ENCODE data around the gene COL21A1.

Gene COL21A1

GRCh38 chr6:56047931-56048540, 199.3 kb downstream of the COL21A1 start:
- H3K4me3 ChIP-seq (ENCODE audit: low read depth, low read length), result no peak overlapping the region
- in situ Hi-C loops (cut with HindIII; ENCODE audit: low sequenced_read_pairs), result no loop called here
- no peak for TF ChIP-seq CTCF (IDR thresholded peaks at IDR 0.05; ENCODE audit: low read depth, low read length, missing control alignments)
- DNase-seq (ENCODE audit: low read depth), result no peak

GRCh38 chr6:56046576-56046975, 200.8 kb downstream of the COL21A1 start:
- no peak for TF ChIP-seq CTCF (IDR thresholded peaks at IDR 0.05; ENCODE audit: low read depth, low read length, missing control alignments)
- in situ Hi-C loops (cut with HindIII; ENCODE audit: low sequenced_read_pairs), result no loop called here
- peak; percentile 85 for DNase-seq (ENCODE audit: low read depth)
- no peak overlapping the region for H3K4me3 ChIP-seq (ENCODE audit: low read depth, low read length)

GRCh38 chr6:56043761-56044160, 203.6 kb downstream of the COL21A1 start:
- no peak for DNase-seq (ENCODE audit: low read depth)
- no peak overlapping the region for H3K4me3 ChIP-seq (ENCODE audit: low read depth, low read length)
- in situ Hi-C loops (cut with HindIII; ENCODE audit: low sequenced_read_pairs), result no loop called here
- no peak for TF ChIP-seq CTCF (IDR thresholded peaks at IDR 0.05; ENCODE audit: low read depth, low read length, missing control alignments)

- in situ Hi-C loops (cut with HindIII; ENCODE audit: low sequenced_read_pairs), result no loop called here
- no peak overlapping the region for H3K4me3 ChIP-seq (ENCODE audit: low read depth, low read length)
- DNase-seq (ENCODE audit: low read depth), result no peak
- no peak for TF ChIP-seq CTCF (IDR thresholded peaks at IDR 0.05; ENCODE audit: low read depth, low read length, missing control alignments)
Observed at GRCh38 chr6:56043076-56043475, 204.3 kb downstream of the COL21A1 start.

GRCh38 chr6:56041591-56041990, 205.8 kb downstream of the COL21A1 start:
- TF ChIP-seq CTCF (IDR thresholded peaks at IDR 0.05; ENCODE audit: low read depth, low read length, missing control alignments), result no peak
- no peak overlapping the region for H3K4me3 ChIP-seq (ENCODE audit: low read depth, low read length)
- in situ Hi-C loops (cut with HindIII; ENCODE audit: low sequenced_read_pairs), result no loop called here
- DNase-seq (ENCODE audit: low read depth), result no peak

- in situ Hi-C loops (cut with HindIII; ENCODE audit: low sequenced_read_pairs), result no loop called here
- TF ChIP-seq CTCF (IDR thresholded peaks at IDR 0.05; ENCODE audit: low read depth, low read length, missing control alignments), result no peak
- DNase-seq (ENCODE audit: low read depth), result no peak
- no peak overlapping the region for H3K4me3 ChIP-seq (ENCODE audit: low read depth, low read length)
Observed at GRCh38 chr6:56040889-56041301, 206.5 kb downstream of the COL21A1 start.

Measured in astrocyte of the cerebellum (primary cell).